HL-60 (cell line): ENCODE measurements around the gene BCL11B.

Experiments used
- DNase-seq, 2 experiments: peaks; one replicate each; pipeline ENCODE4 v3.0.0-alpha.2; 2010 to 2020; ENCODE audit warnings: low read depth in 1 of 2, low spot score in 1 of 2
- H3K27ac ChIP-seq: fragments of 250-450 bp; sonication (Bioruptor Pico); replicated peaks from 2 replicates; pipeline ENCODE4 v1.5.1; 2020; ENCODE audit warnings: mild to moderate bottlenecking, moderate library complexity
- H3K27me3 ChIP-seq: fragments of 250-450 bp; sonication (Bioruptor Pico); 2 replicates; pipeline ENCODE4 v1.5.1; 2021; ENCODE audit warnings: mild to moderate bottlenecking, moderate library complexity; ENCODE audit not compliant: insufficient read depth, poor library complexity, severe bottlenecking
- H3K4me3 ChIP-seq: replicated peaks from 2 replicates; pipeline ENCODE4 v1.5.1; 2011; ENCODE audit warnings: mild to moderate bottlenecking, control low read depth, low read length; ENCODE audit not compliant: insufficient read depth
- GABPA ChIP-seq: IDR thresholded peaks from 2 replicates; pipeline ENCODE4 v1.6.1; 2012; ENCODE audit warnings: low read depth
- POLR2AphosphoS5 ChIP-seq: IDR thresholded peaks from 2 replicates; pipeline ENCODE4 v1.6.1; 2012; ENCODE audit warnings: low read depth
- REST ChIP-seq: IDR thresholded peaks from 2 replicates; pipeline ENCODE4 v1.6.1; 2012; ENCODE audit warnings: low read depth; ENCODE audit not compliant: insufficient replicate concordance
- SPI1 ChIP-seq: IDR thresholded peaks from 2 replicates; pipeline ENCODE4 v1.6.1; 2012; ENCODE audit warnings: low read depth, mild to moderate bottlenecking, borderline replicate concordance
- TF ChIP-seq, protein P1 (sequence below): IDR thresholded peaks from one replicate; pipeline ENCODE4 v1.5.1; 2011; ENCODE audit warnings: low read length, control low read depth, inconsistent platforms; ENCODE audit not compliant: insufficient read depth

Gene BCL11B

DNA sequence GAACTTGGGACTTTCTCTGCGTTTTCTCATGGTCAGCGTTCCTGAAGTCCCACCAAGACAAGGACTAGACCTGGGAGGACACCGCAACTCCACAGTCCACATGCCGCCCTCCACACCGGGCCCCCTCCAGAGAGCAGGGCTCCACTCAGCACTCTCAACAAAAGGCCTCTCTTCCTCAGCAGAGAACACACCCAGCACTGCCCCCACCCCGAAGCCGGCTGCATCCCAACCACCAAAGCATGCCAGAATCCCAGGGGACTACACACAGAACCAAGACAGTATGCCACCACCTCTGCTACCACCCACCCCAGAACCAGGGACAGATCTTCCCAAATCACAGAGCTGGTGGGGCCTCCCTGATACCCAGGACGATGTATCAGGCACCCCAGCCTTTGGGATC, 88.3 kb downstream of the BCL11B start:
- Histone ChIP-seq H3K27ac (no peak overlapping the region), H3K4me3 (no peak overlapping the region), H3K27me3 (no peaks in the 10 kb centered on the region)
- no peak for DNase-seq
- no peak for TF ChIP-seq POLR2AphosphoS5
- no peak for TF ChIP-seq REST

- Histone ChIP-seq H3K4me3 (no peak overlapping the region), H3K27me3 (no peaks in the 10 kb centered on the region), H3K27ac (no peak overlapping the region)
- no peak for DNase-seq
- no peak for TF ChIP-seq GABPA
- no peak for TF ChIP-seq REST
- TF ChIP-seq, protein P1, sequence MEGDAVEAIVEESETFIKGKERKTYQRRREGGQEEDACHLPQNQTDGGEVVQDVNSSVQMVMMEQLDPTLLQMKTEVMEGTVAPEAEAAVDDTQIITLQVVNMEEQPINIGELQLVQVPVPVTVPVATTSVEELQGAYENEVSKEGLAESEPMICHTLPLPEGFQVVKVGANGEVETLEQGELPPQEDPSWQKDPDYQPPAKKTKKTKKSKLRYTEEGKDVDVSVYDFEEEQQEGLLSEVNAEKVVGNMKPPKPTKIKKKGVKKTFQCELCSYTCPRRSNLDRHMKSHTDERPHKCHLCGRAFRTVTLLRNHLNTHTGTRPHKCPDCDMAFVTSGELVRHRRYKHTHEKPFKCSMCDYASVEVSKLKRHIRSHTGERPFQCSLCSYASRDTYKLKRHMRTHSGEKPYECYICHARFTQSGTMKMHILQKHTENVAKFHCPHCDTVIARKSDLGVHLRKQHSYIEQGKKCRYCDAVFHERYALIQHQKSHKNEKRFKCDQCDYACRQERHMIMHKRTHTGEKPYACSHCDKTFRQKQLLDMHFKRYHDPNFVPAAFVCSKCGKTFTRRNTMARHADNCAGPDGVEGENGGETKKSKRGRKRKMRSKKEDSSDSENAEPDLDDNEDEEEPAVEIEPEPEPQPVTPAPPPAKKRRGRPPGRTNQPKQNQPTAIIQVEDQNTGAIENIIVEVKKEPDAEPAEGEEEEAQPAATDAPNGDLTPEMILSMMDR, result no peak
- no peak for TF ChIP-seq POLR2AphosphoS5
- no peak for TF ChIP-seq SPI1
These were observed 88.7 kb downstream of the BCL11B start for GRCh38 chr14:99183311-99183710.

- no peak overlapping the region for H3K4me3 ChIP-seq
- no peak for TF ChIP-seq REST
- TF ChIP-seq, protein P1, result no peak
- no peak for TF ChIP-seq POLR2AphosphoS5
- no peak for TF ChIP-seq SPI1
- TF ChIP-seq GABPA, result no peak
- H3K27me3 ChIP-seq, result no peaks in the 10 kb centered on the region
- no peak overlapping the region for H3K27ac ChIP-seq
- no peak for DNase-seq
These were observed 89.3 kb downstream of the BCL11B start for GRCh38 chr14:99182548-99183250.
